GM21515 (cell line): ENCODE measurements around the gene RAPGEF3.

ENCODE experiments used
- ATAC-seq: cut with Tn5 transposase; IDR thresholded peaks from one replicate; pipeline ENCODE4 v1.9.1; 2021; ENCODE audit not compliant: unreplicated experiment

RAPGEF3 gene, protein sequence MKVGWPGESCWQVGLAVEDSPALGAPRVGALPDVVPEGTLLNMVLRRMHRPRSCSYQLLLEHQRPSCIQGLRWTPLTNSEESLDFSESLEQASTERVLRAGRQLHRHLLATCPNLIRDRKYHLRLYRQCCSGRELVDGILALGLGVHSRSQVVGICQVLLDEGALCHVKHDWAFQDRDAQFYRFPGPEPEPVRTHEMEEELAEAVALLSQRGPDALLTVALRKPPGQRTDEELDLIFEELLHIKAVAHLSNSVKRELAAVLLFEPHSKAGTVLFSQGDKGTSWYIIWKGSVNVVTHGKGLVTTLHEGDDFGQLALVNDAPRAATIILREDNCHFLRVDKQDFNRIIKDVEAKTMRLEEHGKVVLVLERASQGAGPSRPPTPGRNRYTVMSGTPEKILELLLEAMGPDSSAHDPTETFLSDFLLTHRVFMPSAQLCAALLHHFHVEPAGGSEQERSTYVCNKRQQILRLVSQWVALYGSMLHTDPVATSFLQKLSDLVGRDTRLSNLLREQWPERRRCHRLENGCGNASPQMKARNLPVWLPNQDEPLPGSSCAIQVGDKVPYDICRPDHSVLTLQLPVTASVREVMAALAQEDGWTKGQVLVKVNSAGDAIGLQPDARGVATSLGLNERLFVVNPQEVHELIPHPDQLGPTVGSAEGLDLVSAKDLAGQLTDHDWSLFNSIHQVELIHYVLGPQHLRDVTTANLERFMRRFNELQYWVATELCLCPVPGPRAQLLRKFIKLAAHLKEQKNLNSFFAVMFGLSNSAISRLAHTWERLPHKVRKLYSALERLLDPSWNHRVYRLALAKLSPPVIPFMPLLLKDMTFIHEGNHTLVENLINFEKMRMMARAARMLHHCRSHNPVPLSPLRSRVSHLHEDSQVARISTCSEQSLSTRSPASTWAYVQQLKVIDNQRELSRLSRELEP

DNA sequence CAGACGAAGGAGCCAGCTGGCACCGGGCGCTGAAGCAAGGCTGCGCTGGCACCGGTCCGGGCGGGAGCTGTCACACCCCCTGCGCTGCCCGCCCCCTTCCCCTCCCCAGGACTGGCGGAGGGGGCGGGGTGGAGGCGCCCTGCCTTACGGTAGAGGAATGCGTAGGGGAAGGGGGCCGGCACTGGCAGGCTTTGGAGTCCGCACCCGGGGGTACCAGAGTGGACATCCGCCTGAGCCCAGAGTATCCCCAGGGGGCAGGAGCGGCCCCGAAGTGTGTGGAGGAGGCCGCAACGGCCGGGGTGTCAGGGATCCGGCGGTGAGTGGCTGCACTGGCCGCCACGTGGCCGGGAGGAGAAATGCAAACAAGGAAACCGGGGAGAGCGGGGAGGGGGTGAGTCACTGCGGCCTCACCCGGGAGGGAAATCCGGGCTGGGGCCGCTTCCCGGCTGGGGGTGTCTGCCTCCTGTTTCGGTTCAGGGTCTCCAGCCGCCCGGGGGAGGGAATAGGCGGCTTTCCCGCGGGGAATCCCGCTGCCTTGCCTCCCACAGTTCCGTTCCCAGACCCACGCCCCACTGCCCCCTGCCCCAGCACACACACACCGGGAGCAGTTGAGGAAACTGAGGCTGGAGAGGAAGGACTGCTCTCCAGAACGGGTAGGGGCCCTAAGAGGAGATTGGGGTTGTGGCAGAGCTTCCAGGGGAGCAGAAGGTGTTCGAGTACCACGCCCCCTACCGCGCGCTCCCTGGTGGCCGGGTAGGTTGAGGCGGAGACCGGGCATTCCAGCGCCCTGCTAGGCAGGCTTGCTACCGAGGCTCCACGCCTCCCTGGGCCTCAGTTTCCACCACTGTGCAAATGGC, at the start of gene RAPGEF3:
Gene RAPGEF3, minus strand, starts transcription at position 47 of the 857 bp plus-strand sequence. CDS start 324 bp downstream, outside the sequence.
- peak; percentile 45 for ATAC-seq

- ATAC-seq: no peak
Observed at GRCh38 chr12:47808050-47808449, 49.4 kb upstream of the RAPGEF3 start.

GRCh38 chr12:47807338-47807737, 48.7 kb upstream of the RAPGEF3 start:
- ATAC-seq: no peak

- ATAC-seq: no peak
Observed at GRCh38 chr12:47805417-47805816, 46.7 kb upstream of the RAPGEF3 start.

GRCh38 chr12:47804171-47804570, 45.5 kb upstream of the RAPGEF3 start:
- no peak for ATAC-seq

DNA sequence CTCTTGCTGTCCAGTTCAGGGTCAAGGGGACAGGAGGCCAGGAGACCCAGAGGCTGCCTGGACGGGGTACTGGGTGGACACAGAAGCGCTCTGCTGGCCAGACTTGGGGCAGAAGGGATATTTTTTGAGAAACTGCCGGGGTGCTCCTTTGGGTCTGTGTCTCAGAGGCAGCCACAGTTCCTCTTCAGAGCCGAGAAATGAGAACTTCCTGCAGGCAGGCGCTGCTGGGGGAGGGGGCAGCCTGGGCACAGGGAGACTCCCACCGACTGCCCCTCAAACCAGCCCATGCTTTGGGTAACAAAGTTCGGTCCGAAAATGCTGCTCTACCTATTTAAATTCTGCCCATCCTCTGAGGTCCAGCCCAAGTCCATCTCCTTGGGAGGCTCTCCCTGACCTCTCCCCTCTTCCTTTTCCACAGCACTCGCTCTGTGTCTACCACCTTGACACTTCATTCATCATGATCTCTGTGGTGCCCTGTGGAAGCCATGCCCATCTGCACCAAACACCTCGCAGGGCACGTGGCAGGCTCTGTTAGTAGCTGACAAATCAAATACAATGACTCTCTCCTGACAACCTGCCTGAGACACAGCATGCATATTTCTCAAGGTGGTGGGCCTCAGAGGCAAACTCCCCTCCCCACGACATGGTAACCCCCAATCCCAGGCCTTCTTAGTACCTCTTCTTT, 44.7 kb upstream of the RAPGEF3 start:
- ATAC-seq: no peak

GRCh38 chr12:47802312-47802711, 43.6 kb upstream of the RAPGEF3 start:
- no peak for ATAC-seq

DNA sequence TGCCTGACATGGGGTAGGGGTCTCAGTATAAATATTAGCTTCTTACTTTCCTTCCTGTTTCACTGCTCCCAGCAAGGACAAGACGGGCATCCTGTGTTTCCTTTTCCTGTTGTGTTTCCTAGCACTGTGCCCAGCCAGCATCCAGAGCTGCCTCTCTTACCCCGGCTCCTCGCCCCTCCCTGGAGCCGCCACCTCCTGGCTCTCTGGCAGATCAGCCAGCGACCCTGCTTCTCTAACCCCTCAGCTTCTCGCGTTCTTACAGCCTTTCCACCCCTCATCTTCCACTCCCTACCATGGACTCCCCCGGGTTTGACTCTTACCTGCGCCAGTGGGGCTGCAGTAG, 43.2 kb upstream of the RAPGEF3 start:
- ATAC-seq: no peak

GRCh38 chr12:47801170-47801903, 42.7 kb upstream of the RAPGEF3 start:
- no peak for ATAC-seq

DNA sequence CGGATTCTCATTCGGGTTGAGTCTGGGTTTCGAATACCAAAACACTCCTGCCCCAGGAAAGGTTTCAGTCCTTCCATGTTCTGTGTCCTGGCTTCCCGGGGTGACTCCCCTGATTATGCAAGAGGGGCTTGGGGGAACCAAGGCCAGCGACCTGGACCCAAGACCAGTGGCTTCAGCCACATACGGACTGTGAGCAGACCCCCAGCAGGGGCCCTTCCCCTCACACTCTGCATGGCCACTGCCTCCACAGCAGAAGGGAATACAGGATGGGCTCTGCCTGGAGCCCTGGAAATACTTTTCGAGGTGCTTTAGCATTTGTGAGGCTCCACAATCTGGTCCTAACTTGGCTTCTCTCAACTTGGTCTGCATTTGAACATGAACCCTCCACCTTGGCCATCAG, 41.9 kb upstream of the RAPGEF3 start:
- no peak for ATAC-seq

GRCh38 chr12:47799357-47799955, 40.8 kb upstream of the RAPGEF3 start:
- ATAC-seq: no peak

DNA sequence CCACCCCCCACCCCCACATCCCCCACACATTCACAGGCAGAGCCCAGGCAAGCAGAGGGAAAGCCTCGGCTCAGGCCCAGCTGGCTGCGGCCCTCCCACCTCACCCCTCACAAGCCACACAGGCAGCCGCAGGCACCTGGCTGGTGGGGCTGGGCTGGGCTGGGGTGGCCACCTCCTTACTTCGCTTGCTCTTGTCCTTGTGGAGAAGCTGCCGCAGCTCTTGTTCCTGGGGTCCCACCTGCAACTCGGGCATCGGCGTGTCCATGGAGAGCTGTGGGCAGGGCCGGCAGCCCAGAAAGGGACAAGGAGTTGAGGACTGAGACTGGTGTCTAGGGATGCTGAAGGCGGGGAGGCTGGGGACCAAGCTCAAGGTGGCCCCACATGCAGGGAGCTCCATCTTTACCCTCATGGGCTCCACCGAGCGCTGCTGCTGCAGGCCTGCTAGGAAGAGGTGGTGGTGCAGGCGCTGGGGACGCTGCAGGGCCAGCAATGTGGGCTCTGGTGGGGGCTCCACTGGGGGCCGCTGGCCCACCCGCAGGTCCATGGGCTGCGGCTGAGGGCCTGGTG, 39.8 kb upstream of the RAPGEF3 start:
- ATAC-seq: no peak

- no peak for ATAC-seq
Observed at GRCh38 chr12:47797441-47797840, 38.8 kb upstream of the RAPGEF3 start.

DNA sequence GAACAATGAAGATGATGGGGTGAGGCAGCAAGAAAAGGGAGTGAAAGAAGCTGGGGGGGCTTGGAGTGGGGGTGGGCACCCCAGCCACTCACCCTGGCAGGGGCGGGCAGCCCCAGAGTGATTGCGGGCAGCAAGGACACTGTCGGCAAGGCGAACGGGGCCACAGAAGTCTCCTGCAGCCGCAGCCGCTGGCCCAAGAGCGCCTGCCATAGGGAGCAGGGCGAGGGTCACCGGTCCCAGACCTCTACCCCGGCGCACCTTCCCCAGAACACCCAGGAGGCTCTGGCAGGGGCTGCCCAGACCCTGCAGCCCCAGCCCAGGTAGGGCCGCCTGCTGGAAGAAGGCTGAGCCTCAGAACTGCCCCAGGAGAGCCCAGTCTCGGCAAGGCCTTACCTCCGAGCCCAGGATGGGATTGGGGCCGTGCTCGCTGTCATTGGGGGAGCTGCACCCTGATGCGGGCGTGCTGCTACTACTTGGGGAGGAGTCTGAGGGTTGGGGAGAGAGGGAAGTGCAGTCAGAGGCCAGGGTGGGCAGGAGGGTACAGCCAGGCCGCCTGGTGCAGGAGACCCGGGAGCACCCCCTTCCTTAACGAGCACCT, 37.2 kb upstream of the RAPGEF3 start:
- no peak for ATAC-seq

DNA sequence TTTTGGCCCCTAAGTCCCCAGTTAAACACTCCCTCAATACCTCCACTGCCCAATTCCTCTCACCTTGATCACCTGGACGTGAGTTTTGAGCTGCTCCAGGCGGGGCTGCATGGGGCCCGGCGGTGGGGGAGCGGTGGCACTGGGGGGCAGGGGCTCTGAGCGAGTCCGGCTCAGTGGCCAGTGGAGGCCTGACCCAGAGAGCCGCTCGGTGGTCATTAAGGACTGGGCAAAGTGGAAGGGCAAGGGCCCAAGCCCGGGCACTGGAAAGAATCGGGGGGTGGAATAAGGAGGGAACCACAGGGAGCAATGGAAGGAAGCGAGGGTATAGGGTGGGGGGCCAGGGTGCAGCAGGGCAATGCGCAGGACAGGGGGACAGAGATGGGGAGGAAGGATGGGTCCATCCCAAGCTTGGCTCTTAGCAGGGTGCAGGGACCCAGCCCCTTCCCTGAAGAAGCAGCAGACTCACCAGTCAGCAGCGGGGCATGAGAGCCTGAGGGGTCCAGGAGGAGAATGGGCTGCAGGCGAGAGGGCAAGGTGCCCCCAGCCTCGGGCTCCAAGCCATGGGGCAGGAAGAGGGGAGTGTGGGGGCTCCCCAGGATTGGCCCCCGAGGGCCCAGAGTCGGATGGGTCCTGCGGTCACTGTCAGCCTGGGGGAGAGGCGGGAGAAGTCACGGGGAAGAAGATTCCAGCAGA, 36.6 kb upstream of the RAPGEF3 start:
- no peak for ATAC-seq

GRCh38 chr12:47794679-47795078, 36.0 kb upstream of the RAPGEF3 start:
- no peak for ATAC-seq

- no peak for ATAC-seq
Observed at GRCh38 chr12:47793015-47793681, 34.5 kb upstream of the RAPGEF3 start.

DNA sequence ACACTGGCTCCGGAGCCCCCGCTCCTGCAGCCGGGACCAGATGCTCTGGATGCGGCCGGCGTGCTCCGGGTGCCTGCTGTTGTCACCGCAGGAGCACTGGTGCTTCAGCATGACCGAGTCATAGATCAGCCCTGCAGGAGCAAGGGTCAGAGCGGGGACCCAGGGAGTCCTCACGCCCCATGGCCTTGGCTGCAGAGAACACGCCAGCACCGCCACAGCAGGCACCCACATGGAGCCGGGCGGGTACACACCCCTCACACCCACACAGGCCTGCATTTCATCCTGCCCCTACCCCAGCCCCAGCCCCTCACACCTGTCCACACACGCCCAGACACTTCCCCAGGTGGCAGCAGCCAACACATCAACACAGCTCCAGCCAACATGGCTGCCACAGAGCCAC, 33.2 kb upstream of the RAPGEF3 start:
- ATAC-seq: no peak
